ENCODE results near the gene KIFC3. TPM values are rescaled to one million over a fixed set of nuclear protein-coding genes. Genes with fewer than 3 reads are reported as not detected.

KIFC3 gene
- total and polyA plus RNA-seq, 7 experiments from 2014 or later, result 0.73 to 9.2 (median 1.6) TPM; not detected in 3

DNA sequence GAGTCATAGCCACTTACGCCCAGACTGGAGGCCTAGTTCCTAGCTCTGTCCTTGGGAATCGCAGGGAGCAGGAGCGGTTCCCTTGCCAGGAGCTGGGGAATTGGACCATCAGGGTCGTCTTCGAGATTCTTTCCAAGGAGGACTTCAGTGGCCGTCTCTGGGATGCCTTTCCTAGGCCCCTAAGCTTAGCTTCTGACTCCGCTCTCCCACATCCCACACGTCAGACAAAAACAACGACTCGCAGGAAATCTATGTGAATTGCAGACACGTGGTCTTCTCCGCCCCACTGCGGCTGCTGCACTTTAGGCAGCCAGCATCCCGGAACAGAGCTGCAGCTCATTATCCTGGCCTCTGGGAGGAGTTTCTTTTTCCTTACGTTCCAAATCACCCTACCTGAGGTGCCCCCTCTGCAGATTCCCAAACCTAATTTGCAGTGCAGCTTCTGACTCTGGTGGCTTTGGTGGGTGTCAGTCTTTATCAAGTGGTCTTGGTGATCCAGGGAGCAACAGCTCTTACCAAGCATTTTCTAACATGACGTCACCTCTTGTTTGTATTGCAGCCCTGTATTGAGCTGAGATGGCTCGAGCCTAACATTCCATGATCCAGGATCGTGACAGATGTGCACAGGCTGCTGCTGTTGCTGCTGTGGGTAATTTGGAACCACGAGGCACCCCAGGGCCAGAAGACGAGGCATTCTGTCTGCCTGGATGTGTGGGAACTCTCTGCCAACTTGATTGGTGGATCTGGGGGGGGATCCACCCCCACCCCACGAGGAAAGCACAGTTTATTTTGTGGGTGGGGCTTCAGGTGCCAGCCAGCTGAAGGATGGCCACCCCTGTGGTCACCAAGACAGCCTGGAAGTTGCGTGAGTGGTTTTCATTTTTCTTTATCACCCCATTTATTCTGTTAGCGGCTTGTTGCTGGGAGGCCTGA, 65.6 kb downstream of the KIFC3 start:
- H3K4me1 ChIP-seq (ENCODE audit: control insufficient read depth in 2 of 2, insufficient read depth in 2 of 2, low read length in 2 of 2), result peaks cover 12 to 14% of the 10 kb centered on the region in 2 donors
- Mint-ChIP-seq H3K4me3 (peak overlapping the region; percentile 90 to 99 (median 96)), H3K4me1 (peaks cover 14 to 38% (median 26%) of the 10 kb centered on the region in 7 donors), H3K27ac (peak overlapping the region; percentile 81 to 98 (median 93)), H3K36me3 (peaks cover 0 to 13% (median 11%) of the 10 kb centered on the region in 5 donors), H3K9me3 (peaks cover 0 to 16% (median 6%) of the 10 kb centered on the region in 11 donors), H3K27me3 (no peaks in the 10 kb centered on the region)
- ATAC-seq, result no peak
- ChIA-PET CTCF (interaction anchor here (0.5 to 1.4 kb wide), 7 partner anchors 19 to 288 kb away, joined by 3 to 5 read pairs (median 3); no protein-coding TSS in a partner anchor), POLR2A (interaction anchor here (0.6 to 1.5 kb wide), 5 partner anchors 10 to 501 kb away, joined by 3 to 6 read pairs (median 3); partner anchors contain the start of genes CIAPIN1 and COQ9)
- intact Hi-C loops (cut with micrococcal nuclease), result loop anchor here (1.0 to 10.0 kb wide), 9 partner anchors 21 to 1312 kb away; partner anchors contain the start of genes AMFR (in 1 of the 2), DRC7 (in 1 of the 2) and HERPUD1 (in 1 of the 2)
- peaks cover 0 to 5% (median 0%) of the 10 kb centered on the region in 3 experiments for H3K36me3 ChIP-seq (ENCODE audit: control insufficient read depth in 2 of 3, insufficient read depth in 3 of 3, low read length in 3 of 3)
- no peaks in the 10 kb centered on the region for H3K9me3 ChIP-seq (ENCODE audit: control insufficient read depth in 2 of 3, low read length in 3 of 3)
- peak overlapping the region; percentile 76 for H3K27ac ChIP-seq (ENCODE audit: low read depth, low read length)
- DNase-seq, result peak in 8 of 9 donors; percentile 36 to 70 (median 48)
- no peaks in the 10 kb centered on the region for H3K27me3 ChIP-seq (ENCODE audit: control insufficient read depth in 2 of 2, insufficient read depth in 2 of 2, low read length in 2 of 2)
- H3K4me3 ChIP-seq (ENCODE audit: low read length), result peak overlapping the region; percentile 93

DNA sequence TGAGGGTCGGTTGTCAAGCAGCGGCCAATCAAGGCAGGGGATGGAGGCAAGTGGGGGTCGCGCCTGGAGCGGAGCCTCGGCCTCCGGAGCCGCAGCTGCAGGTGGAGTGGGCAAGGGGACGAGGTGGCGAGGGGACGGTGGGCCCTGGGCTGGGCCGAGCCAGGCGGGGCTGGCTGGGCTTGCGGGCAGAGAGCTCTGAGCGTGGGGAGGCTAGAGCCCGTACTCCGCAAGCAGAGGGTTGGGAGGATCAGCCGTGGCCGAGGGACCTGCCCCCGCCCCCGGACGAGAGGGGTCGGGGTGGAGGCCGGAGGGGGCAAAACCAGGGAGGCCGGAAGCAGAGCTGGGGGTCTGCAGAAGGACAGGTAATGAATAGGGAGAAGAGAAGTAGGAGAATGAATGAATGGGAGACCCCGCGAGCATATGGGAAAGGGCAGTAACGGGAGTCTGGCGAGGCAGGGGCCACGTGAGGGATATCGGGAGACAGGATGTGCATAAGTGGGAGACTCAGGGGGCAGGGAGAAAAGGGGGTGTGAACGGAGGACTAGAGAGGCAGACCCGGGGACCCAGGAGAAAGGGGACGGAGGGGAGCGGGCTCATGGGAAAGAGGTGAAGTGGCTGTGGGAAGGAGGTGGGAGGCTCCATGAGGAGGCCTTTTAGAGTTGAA, 66.4 kb downstream of the KIFC3 start, which contains the start of gene KATNB1:
Gene KATNB1 (plus strand): TSS at position 16 of the 664 bp plus-strand sequence. CDS start 1,474 bp downstream, outside the sequence.
- H3K27ac ChIP-seq (ENCODE audit: low read depth, low read length), result peak within 1 kb of the TSS; percentile 80
- peaks cover 14 to 38% (median 26%) of the 10 kb centered on the region in 7 donors for H3K4me1 Mint-ChIP-seq
- H3K4me1 ChIP-seq (ENCODE audit: control insufficient read depth in 2 of 2, insufficient read depth in 2 of 2, low read length in 2 of 2), result peaks cover 12 to 14% of the 10 kb centered on the region in 2 donors
- peaks cover 0 to 12% (median 7%) of the 10 kb centered on the region in 5 donors for H3K36me3 Mint-ChIP-seq
- DNase-seq (peak in 3 of 9 donors; percentile 2 to 10 (median 9)), ATAC-seq (no peak)
- H3K27ac Mint-ChIP-seq, result peak within 1 kb of the TSS; percentile 81 to 98 (median 93)
- no peaks in the 10 kb centered on the region for H3K27me3 ChIP-seq (ENCODE audit: control insufficient read depth in 2 of 2, insufficient read depth in 2 of 2, low read length in 2 of 2)
- peak within 1 kb of the TSS; percentile 93 for H3K4me3 ChIP-seq (ENCODE audit: low read length)
- peak within 1 kb of the TSS; percentile 90 to 99 (median 96) for H3K4me3 Mint-ChIP-seq
- POLR2A ChIA-PET, result interaction anchor here (0.6 to 1.6 kb wide), 9 partner anchors 11 to 1285 kb away, joined by 3 to 6 read pairs (median 4); partner anchors contain the start of genes CFAP20, CIAPIN1, COQ9 and NUDT21
- H3K9me3 ChIP-seq (ENCODE audit: control insufficient read depth in 2 of 3, low read length in 3 of 3), result no peaks in the 10 kb centered on the region
- H3K36me3 ChIP-seq (ENCODE audit: control insufficient read depth in 2 of 3, insufficient read depth in 3 of 3, low read length in 3 of 3), result peaks cover 0 to 5% (median 0%) of the 10 kb centered on the region in 3 experiments
- intact Hi-C loops (cut with micrococcal nuclease), result loop anchor here (1.0 to 10.0 kb wide), 25 partner anchors 21 to 1311 kb away; partner anchors contain the start of genes CCDC102A (in 2 of the 2), CFAP20 (in 2 of the 2), CIAPIN1 (in 2 of the 2) and COQ9 (in 2 of the 2)
- CTCF ChIA-PET, result interaction anchor here (0.6 to 1.3 kb wide), 4 partner anchors 34 to 289 kb away, joined by 3 to 4 read pairs (median 3); no protein-coding TSS in a partner anchor
- H3K27me3 Mint-ChIP-seq, result no peaks in the 10 kb centered on the region
- H3K9me3 Mint-ChIP-seq, result peaks cover 0 to 16% (median 7%) of the 10 kb centered on the region in 11 donors

DNA sequence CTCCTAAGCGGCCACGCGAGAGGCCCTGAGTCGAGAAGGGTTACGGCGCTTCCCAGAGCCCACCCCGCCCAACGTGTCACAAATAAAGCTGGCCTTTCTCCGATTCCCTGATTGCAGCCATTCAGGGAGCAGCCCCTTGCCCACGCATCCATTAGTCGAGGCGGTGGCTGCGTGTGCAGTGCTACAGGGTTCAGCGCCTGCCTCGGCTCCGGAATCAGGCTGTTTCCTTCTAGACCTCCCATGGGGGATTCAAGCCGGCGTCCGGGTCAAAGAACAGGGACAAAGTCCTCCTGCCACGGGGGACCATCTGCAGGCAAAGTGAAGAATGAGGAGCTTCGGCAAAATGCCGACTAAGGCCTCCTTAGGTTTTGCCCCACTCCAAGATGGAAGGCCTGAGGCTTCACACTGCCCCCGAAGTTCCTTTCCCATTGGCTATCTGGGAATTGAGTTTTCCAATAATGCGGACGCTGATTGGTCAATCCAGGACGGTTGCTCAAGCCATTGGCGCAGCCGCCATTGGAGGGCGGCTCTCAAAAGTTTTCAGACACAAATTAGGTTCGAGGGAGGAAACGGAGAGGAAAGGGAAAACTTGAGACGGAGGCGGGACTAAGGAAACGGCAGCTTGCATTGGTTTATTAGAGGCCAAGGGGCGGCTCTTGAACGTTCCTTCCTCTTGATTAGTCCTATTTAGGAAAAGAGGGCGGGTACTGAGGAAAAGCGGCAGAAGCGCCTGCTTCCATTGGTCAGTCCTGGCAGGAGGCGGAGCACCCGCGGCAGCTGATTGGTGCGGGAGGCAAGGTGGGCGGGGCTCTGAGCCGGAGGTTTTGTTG, 67.2 kb downstream of the KIFC3 start:
- Mint-ChIP-seq H3K36me3 (peaks cover 0 to 12% (median 7%) of the 10 kb centered on the region in 5 donors), H3K27ac (peak overlapping the region; percentile 81 to 98 (median 93)), H3K4me1 (peaks cover 14 to 38% (median 26%) of the 10 kb centered on the region in 7 donors), H3K9me3 (peaks cover 0 to 19% (median 7%) of the 10 kb centered on the region in 11 donors), H3K27me3 (no peaks in the 10 kb centered on the region), H3K4me3 (peak overlapping the region; percentile 90 to 99 (median 96))
- DNase-seq (peak; percentile 88 to 100 (median 98)), ATAC-seq (peak; percentile 96)
- Histone ChIP-seq H3K27me3 (ENCODE audit: control insufficient read depth in 2 of 2, insufficient read depth in 2 of 2, low read length in 2 of 2) (no peaks in the 10 kb centered on the region), H3K27ac (ENCODE audit: low read depth, low read length) (peak overlapping the region; percentile 80), H3K4me1 (ENCODE audit: control insufficient read depth in 2 of 2, insufficient read depth in 2 of 2, low read length in 2 of 2) (peaks cover 12 to 14% of the 10 kb centered on the region in 2 donors), H3K9me3 (ENCODE audit: control insufficient read depth in 2 of 3, low read length in 3 of 3) (no peaks in the 10 kb centered on the region), H3K4me3 (ENCODE audit: low read length) (peak overlapping the region; percentile 93), H3K36me3 (ENCODE audit: control insufficient read depth in 2 of 3, insufficient read depth in 3 of 3, low read length in 3 of 3) (peaks cover 0 to 5% (median 0%) of the 10 kb centered on the region in 3 experiments)
- intact Hi-C loops (cut with micrococcal nuclease), result loop anchor here (1.0 to 10.0 kb wide), 23 partner anchors 22 to 1310 kb away; partner anchors contain the start of genes CCDC102A (in 2 of the 2), CFAP20 (in 2 of the 2), CIAPIN1 (in 2 of the 2) and COQ9 (in 2 of the 2)
- CTCF ChIA-PET, result interaction anchor here (0.8 kb wide), 1 partner anchor 238 kb away, joined by 3 read pairs; no protein-coding TSS in a partner anchor
- POLR2A ChIA-PET, result interaction anchor here (0.6 to 1.6 kb wide), 7 partner anchors 10 to 1284 kb away, joined by 3 to 6 read pairs (median 6); partner anchors contain the start of genes CFAP20, CIAPIN1, COQ9 and NUDT21

DNA sequence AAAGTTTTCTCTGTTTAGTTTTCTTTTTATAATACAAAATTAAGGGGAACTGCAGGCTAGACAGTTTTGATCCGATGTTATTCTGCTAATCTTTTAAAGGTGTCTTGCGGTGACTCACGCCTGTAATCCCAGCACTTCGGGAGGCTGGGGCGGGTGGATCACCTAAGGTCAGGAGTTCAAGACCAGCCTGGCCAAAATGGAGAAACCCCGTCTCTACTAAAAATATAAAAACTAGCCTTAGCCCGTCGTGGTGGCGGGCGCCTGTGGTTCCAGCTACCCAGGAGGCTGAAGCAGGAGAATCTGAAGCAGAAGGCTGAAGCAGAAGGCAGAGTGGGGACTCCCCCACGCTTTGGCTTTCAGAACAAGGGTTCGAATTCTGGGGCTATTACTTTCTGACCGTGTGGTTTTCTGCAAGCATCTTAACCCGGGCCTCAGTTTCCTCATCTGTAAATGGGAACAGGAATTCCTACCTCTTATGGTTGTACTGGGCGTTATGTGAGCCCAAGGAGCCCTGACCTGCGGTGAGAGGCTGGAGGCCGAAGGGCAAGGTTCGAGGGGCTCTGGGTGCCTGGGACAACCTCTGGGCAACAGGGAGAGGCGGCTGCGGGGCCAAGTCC, 67.9 kb downstream of the KIFC3 start:
- H3K36me3 ChIP-seq (ENCODE audit: control insufficient read depth in 2 of 3, insufficient read depth in 3 of 3, low read length in 3 of 3), result peaks cover 0 to 5% (median 0%) of the 10 kb centered on the region in 3 experiments
- Mint-ChIP-seq H3K4me1 (peaks cover 14 to 38% (median 26%) of the 10 kb centered on the region in 7 donors), H3K36me3 (peaks cover 0 to 12% (median 7%) of the 10 kb centered on the region in 5 donors), H3K9me3 (peaks cover 0 to 21% (median 7%) of the 10 kb centered on the region in 11 donors), H3K27ac (peak overlapping the region in 8 of 9 donors; percentile 82 to 98 (median 94)), H3K4me3 (peak overlapping the region; percentile 90 to 99 (median 96)), H3K27me3 (no peaks in the 10 kb centered on the region)
- peaks cover 12 to 14% of the 10 kb centered on the region in 2 donors for H3K4me1 ChIP-seq (ENCODE audit: control insufficient read depth in 2 of 2, insufficient read depth in 2 of 2, low read length in 2 of 2)
- H3K4me3 ChIP-seq (ENCODE audit: low read length), result peak overlapping the region; percentile 84
- H3K27ac ChIP-seq (ENCODE audit: low read depth, low read length), result peak overlapping the region; percentile 80
- no peaks in the 10 kb centered on the region for H3K27me3 ChIP-seq (ENCODE audit: control insufficient read depth in 2 of 2, insufficient read depth in 2 of 2, low read length in 2 of 2)
- CTCF ChIA-PET, result interaction anchor here (0.7 to 0.8 kb wide), 2 partner anchors 8 to 239 kb away, joined by 3 read pairs; no protein-coding TSS in a partner anchor
- intact Hi-C loops (cut with micrococcal nuclease), result loop anchor here in 1 of 2 donors (2.0 to 10.0 kb wide), 5 partner anchors 502 to 1310 kb away; partner anchors contain the start of genes AMFR, MT2A, NUDT21 and OGFOD1
- no peaks in the 10 kb centered on the region for H3K9me3 ChIP-seq (ENCODE audit: control insufficient read depth in 2 of 3, low read length in 3 of 3)
- ATAC-seq (no peak), DNase-seq (peak in 1 of 9 donors; percentile 3)
- POLR2A ChIA-PET, result interaction anchor here (1.0 to 1.6 kb wide), 4 partner anchors 9 to 395 kb away, joined by 4 to 6 read pairs (median 6); partner anchors contain the start of gene CFAP20

DNA sequence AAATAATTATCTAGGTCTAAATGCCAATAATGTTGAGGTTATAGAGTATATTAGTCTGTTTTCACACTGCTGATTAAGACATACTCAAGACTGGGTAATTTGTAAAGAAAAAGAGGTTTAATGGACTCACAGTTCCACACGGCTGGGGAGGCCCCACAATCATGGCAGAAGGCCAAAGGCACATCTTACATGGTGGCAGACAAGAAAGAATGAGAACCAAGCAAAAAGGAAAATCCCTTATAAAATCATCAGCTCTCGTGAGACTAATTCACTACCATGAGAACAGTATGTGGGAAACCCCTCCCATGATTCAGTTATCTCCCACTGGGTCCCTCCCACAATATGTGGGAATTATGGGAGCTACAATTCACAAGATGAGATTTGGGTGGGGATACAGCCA, 69.6 kb downstream of the KIFC3 start:
- intact Hi-C loops (cut with micrococcal nuclease), result loop anchor here in 1 of 2 donors (10.0 kb wide), 1 partner anchor 1308 kb away; the partner anchor contains the start of gene AMFR
- no peak overlapping the region for H3K27ac ChIP-seq (ENCODE audit: low read depth, low read length)
- H3K27ac Mint-ChIP-seq, result peak overlapping the region in 2 of 9 donors; percentile 42 to 88
- no peaks in the 10 kb centered on the region for H3K9me3 ChIP-seq (ENCODE audit: control insufficient read depth in 2 of 3, low read length in 3 of 3)
- CTCF ChIA-PET, result no interaction called here
- peaks cover 14 to 36% (median 24%) of the 10 kb centered on the region in 7 donors for H3K4me1 Mint-ChIP-seq
- H3K27me3 Mint-ChIP-seq, result no peaks in the 10 kb centered on the region
- DNase-seq (no peak), ATAC-seq (no peak)
- POLR2A ChIA-PET, result no interaction called here
- H3K4me3 Mint-ChIP-seq, result peak overlapping the region in 9 of 10 donors; percentile 8 to 66 (median 53)
- H3K4me3 ChIP-seq (ENCODE audit: low read length), result no peak overlapping the region
- peaks cover 0 to 5% (median 0%) of the 10 kb centered on the region in 3 experiments for H3K36me3 ChIP-seq (ENCODE audit: control insufficient read depth in 2 of 3, insufficient read depth in 3 of 3, low read length in 3 of 3)
- H3K36me3 Mint-ChIP-seq, result peaks cover 0 to 12% (median 7%) of the 10 kb centered on the region in 5 donors
- peaks cover 12 to 14% of the 10 kb centered on the region in 2 donors for H3K4me1 ChIP-seq (ENCODE audit: control insufficient read depth in 2 of 2, insufficient read depth in 2 of 2, low read length in 2 of 2)
- peaks cover 0 to 26% (median 7%) of the 10 kb centered on the region in 11 donors for H3K9me3 Mint-ChIP-seq
- H3K27me3 ChIP-seq (ENCODE audit: control insufficient read depth in 2 of 2, insufficient read depth in 2 of 2, low read length in 2 of 2), result no peaks in the 10 kb centered on the region
